GM18517 (cell line): ENCODE data around the gene CHRNE.
"Not testable (repeated sequence)": the region's sequence is repeated elsewhere in the genome, so short reads cannot be mapped to it uniquely, and the experiment has no call there.

Source experiments
- ATAC-seq: cut with Tn5 transposase; IDR thresholded peaks from one replicate; pipeline ENCODE4 v1.9.1; 2021; ENCODE audit warnings: mild to moderate bottlenecking, moderate library complexity; ENCODE audit not compliant: unreplicated experiment

Gene CHRNE

DNA sequence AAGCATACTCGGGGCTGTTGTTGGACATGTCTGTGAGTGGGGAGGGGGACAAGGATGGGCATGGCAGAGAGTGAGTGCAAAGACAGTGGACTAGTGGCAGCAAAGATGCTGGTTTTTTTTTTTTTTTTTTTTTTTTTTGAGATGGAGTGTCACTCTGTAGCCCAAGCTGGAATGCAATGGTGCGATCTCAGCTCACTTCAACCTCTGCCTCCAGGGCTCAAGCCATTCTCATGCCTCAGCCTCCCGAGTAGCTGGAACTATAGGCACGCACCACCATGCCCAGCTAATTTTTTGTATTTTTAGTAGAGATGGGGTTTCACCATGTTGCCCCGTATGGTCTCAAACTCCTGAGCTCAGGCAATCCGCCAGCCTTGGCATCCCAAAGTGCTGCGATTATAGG lies 45.6 kb downstream of the CHRNE start:
- ATAC-seq, result not testable (repeated sequence)

DNA sequence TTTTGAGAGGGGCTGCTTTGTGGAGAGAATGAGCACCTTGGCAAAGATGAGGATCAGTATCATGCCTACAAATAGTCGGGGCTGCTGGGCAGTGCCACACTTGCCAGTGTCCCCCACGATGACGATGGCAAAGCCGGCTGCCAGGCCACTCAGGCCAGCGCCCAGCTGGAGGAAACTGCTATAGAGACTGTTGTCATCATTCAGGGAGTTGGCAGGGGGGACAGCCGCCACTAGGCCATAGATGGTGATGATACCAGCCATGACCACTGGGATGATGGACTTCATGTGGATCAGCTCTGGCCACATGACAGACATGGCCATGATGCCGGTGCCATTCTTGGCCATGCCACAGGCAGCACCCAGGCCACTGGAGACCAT lies 46.0 kb downstream of the CHRNE start:
- ATAC-seq, result no peak

- no peak for ATAC-seq
These were observed 46.5 kb downstream of the CHRNE start for GRCh38 chr17:4856271-4856936.

- no peak for ATAC-seq
These were observed 48.7 kb downstream of the CHRNE start for GRCh38 chr17:4854111-4854681.

DNA sequence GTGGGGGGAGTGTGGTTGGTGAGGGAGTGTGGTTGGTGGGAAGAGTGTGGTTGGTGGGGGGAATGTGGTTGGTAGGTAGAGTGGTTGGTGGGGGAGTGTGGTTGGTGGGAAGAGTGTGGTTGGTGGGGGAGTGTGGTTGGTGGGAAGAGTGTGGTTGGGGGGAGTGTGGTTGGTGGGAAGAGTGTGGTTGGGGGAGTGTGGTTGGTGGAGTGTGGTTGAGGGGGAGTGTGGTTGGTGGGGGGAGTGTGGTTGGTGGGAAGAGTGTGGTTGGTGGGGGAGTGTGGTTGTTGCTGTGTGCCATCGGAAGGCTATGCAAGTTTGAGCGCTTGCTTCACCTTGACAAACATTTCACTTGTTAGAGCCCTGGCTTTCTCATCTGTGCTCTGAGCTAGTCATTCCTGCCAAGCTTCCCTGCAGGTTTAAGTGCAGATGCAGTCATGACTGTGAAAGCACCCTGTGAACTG lies 49.7 kb downstream of the CHRNE start:
- no peak for ATAC-seq

- no peak for ATAC-seq
These were observed 50.2 kb downstream of the CHRNE start for GRCh38 chr17:4852567-4853207.

DNA sequence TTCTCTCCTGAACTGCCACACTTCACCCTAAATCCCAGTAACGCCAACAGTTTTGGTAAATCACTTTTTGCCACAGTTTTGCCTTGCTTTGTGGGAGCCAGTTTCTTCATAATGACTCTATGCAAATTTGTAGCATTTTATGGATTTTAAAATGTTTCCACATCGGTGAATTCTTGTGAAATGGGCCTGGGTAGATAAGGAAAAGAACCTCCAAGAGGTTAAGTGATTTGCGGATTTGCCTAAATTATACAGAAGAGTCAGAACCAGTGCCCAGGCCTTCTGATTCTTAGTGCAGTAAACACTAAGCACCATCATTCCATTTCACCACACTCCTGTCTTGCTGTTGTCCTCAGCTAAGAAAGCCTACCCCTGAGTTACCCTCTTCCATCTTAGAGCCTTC lies 51.8 kb downstream of the CHRNE start:
- no peak for ATAC-seq

DNA sequence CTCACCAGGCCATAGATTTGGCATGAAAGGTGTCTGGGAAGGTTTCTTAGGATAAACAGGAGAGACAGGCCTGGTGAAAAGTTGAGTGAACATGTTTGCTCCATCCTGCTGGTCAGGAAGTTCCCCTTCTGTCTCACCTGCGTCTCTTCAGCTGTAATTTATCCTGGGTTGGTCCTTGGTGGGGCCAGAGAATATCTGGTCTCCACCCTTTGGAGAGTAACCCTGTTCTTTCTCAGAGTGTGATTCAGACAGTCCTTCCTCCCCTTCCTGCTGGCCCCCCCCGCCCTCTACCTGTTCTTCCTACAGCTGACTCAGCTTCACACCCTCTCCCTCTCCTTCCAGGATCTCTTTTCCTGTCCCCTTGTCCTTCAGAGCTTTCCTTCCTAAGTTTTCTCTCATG lies 52.7 kb downstream of the CHRNE start:
- no peak for ATAC-seq

GRCh38 chr17:4849011-4849536 lies 53.8 kb downstream of the CHRNE start:
- no peak for ATAC-seq
